GM21786 (cell line): ENCODE data around the gene CHPF.

Source experiments
- ATAC-seq: cut with Tn5 transposase; IDR thresholded peaks from one replicate; pipeline ENCODE4 v1.9.1; 2021; ENCODE audit not compliant: unreplicated experiment

Gene CHPF

DNA sequence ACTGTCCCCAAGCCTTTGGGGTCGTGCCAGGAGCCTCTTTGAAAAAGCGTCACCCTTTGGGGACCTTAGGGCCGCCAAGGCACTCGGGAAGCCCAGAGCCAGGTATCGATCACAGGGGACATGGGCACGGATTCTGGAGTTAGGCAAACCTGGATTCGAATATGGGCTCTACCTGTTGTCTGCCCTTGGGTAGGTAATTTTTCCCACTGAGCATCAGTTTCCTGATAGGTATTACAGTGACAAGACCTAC is 9.5 kb upstream of the CHPF start:
- no peak for ATAC-seq

- ATAC-seq = peak; percentile 93
These were observed 9.0 kb upstream of the CHPF start for GRCh38 chr2:219552382-219553167.

- peak; percentile 22 for ATAC-seq
These were observed 8.1 kb upstream of the CHPF start for GRCh38 chr2:219551441-219552381.

DNA sequence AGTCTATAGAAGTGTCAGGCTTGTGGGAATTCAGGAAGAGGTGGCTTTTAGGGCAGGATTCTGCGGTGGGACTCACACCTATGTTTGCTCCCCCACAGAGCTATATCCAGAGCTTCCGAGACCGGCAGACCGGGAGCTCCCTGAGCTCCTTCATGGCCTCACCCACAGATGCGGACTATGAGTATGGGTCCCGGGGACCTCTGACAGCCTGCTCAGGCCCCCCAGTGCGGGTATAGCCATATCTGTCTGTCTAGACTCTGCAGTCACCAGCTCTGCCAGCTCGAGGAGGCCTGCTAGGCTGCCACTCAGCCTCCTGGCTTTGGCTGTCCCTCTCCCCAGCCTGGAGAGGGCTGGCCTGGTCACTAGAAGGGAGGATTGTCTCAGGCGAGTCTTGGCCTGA is 6.0 kb upstream of the CHPF start:
- ATAC-seq = no peak

DNA sequence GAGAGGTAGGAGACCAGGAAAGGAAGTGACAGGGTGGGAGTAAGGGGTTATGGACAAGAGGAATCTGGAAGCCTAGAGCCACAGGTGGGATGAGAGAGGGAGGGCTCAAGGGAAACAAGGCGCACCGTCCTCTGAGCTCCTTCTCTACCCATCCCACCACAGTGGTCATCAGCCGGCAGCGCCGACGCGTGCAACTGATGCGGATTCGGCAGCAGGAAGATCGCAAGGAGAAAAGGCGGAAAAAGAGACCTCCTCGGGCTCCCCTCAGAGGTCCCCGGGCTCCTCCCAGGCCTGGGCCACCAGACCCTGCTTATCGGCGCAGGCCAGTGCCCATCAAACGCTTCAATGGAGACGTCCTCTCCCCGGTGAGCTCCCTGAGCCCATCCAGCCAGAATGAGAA is 5.4 kb upstream of the CHPF start:
- no peak for ATAC-seq

GRCh38 chr2:219547621-219548020 is 4.0 kb upstream of the CHPF start:
- ATAC-seq = no peak

DNA sequence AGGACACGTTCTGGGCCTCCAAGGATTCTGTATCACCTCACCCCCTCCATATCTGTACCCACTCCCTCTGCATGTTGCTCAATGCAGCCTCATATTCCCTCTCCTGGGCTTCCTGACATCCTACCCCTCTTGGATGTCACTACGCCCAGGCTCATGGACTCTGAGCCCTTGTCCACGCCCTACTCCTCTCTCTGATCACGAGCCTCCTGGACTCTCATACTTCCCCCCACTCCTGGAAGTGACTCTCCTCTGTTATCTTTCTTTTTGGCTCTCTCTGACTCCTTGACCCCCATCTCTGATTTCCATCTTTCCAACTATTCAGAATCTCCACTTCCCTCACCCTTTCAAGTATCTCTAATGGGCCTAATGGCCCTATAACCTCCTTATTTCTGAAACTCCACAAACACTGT is 2.3 kb upstream of the CHPF start:
- no peak for ATAC-seq

GRCh38 chr2:219545295-219545942 is 1.8 kb upstream of the CHPF start:
- ATAC-seq = no peak

DNA sequence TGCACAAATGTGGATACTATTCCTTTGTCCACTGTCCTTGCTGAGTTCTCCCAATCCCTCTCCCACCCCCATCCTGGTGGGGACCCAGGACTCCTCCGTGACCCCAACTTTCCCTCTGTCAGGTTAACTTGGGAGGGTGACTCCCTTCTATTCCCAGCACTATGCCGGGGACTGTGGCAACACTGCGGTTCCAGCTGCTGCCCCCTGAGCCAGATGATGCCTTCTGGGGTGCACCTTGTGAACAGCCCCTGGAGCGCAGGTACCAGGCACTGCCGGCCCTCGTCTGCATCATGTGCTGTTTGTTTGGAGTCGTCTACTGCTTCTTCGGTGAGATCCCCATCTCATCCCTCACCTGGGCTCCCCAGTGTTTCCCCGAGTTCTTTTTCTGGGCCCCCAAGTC is 958 bp upstream of the CHPF start:
- no peak for ATAC-seq

GRCh38 chr2:219542931-219543595 is 546 bp downstream of the CHPF start:
- ATAC-seq = peak; percentile 20

DNA sequence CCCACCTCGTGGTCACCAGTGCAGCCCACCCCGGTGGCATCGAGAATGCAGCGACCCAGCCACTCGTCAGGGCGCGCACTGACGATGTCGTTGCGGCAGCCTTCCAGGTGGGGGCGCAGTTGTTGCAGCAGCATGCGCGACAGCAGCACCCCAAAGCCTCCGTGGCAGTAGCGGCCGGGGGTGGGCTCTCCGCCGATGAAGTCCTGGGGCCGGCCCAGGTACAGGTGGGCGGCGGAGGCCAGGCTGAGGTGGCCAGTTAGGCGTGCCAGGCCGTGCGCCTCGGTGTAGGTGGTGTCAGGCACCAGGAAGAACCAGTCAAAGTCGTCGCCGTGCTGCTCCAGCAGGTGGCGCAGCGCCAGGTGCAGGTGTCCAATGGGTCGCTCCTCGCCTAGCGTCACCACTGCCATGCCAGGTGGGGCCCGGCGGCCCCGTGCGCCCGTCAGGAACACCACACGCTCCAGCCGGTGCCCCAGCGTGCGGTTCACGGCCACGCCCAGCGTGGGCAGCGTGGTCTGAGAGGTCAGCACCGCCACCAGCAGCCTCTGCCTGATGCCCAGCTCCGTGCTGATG is 1.9 kb downstream of the CHPF start:
- ATAC-seq = peak; percentile 52

DNA sequence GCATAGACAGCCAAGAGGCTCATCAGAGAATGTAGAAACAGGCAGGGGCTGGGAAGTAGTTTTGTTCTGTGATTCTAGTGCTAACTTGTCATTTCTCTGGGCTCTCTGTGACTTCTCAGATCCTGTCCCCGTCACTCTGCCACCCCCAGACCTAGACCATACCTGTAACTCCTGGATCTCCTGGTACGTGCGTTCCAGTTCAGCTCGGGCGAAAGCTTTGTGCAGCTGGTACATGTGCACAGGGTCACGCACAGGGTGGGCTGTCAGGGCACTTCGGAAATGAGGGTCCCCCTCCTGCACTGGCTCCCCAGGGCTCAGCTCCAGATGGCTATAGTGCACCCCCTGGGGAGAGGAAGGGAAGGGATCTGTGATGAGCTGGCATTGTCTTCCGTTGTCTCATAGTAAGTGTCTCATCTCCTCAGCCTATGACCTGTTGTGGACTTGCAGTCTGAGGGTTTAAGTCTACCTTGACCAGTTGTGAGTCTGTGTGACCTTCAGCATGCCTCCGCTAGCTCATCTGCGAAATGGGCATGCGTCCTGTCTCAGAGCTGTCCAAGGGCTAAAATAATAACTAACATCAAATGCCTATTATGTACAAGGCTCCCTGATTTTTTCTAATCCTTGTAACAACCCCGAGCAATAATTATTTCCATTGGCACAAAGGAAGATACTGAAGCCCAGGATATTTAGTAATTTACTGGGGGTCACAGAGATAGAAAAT is 2.7 kb downstream of the CHPF start:
- no peak for ATAC-seq

- ATAC-seq = no peak
These were observed 3.5 kb downstream of the CHPF start for GRCh38 chr2:219539926-219540678.

DNA sequence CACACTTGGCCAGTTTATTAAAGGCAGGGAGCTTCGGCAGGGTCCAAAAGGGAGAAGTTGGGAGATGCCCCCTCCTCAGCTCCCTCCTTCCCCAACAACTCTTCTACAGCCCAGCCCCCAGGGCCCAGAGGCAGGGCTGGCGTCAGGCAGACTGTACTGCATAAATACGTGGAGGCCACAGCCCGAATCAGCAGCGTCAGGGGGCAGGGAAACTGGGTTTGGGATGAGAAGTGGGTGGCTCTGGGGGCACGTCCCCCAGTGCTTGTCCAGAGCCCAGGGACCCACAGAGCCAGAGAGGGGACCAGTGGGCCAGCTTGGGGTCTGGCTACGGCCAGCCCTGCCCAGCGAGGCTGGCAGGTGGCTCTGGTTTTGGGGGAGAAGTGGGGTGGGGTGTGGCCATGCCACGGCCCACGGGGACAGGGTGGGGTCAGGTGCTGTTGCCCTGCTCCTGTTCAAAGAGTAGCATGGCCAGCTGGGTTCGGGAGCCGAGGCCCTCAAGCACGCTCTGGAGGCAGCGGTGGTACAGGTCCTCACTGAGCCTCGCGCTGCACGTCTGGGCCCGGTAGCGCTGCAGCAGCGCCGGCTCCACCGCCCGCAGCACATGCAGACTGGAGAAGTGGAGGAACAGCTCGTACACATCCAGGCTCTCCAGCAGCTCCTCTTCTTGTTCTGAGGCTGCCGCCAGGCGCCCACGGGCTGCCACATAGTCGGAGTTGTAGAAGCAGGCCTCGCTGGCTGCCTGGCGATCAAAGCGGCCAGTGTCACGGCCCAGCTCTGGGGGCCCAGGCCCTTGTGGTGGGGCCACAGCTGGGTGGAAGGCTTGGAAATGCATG is 4.4 kb downstream of the CHPF start:
- no peak for ATAC-seq

- no peak for ATAC-seq
These were observed 5.1 kb downstream of the CHPF start for GRCh38 chr2:219538504-219538951.

GRCh38 chr2:219537657-219538488 is 5.7 kb downstream of the CHPF start:
- no peak for ATAC-seq

GRCh38 chr2:219536967-219537366 is 6.6 kb downstream of the CHPF start:
- ATAC-seq = no peak

DNA sequence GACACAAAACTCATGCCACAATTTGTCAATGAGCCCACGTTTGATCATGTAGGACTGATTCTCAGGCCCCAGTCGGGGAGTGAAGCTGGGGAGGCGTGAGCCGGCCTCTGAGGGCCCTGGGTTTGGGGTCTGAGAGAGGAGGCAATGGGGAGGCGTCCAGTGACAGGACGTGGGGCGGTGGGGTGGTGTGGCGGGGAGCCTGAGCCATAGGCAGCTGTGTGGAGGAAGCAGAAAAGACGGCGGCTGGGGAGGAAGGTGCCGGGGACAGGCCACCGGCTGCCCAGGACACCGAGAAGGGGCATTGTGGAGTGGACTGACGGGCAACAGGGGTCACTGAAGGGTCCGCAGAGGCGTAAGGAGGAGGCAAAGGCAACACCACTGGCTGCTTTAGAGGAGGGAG is 7.2 kb downstream of the CHPF start:
- no peak for ATAC-seq
